Measurements from ENCODE around the gene GEMIN8.
A peak's percentile ranks its signal among the peaks of the same experiment; 100 is the strongest.

Gene GEMIN8

DNA sequence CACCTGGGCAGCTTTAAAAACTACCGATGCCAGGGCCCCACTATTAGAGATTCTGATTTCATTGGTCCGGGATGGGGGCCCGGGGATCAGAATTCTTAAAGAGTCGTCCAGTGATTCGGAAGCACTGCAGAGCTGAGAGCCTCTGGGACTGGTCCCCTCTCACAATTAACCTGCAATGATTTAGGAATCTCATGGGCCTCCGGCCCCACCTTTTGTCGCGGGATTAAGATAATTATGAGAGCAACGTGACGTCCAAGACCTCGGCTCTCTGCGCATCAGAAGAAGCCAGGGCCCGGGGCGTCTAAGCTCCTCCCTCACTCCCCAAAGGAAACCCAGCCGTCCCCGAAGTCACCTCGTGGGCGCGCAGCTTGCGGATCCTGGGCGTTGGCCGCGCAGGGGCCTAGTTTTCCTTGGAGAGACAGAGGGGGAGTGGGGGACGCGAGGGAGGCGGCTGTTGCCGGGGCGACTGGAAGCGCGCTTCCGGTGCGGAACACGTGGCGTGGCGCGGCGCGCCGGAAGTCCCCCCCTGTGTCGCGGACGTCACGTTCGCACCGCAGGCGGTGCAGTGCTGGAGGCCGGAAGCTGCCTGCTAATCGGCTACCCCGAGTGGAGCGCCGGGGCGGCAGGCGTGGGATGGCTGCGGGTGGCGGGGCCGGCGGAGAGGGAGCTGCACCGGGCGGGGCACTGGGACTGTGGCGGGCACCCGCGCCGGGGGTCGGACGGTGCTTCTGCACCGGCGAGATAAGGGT is at the start of gene GEMIN8:
Gene GEMIN8 (minus strand): TSS at position 468 of the 749 bp plus-strand sequence. CDS start 8,414 bp downstream, outside the sequence.
- peak; percentile 76 to 80 for DNase-seq

DNA sequence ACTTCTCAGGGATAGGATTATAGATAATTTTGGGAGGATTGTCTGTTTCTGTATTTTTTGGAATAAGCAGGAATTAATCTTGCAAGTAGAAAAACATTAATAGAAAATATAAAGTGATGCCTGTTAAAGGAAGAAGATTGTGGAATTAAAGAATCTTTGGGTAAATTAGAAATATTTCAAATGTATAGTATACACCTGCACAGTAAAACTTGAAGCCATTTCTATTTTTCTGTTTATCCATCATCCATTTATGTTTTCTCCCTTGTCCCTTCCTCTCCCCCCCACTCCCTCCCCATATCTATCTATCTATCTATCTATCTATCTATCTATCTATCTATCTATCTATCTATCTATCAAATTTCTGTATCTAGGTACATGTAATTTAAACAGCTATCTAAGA is 46.9 kb upstream of the GEMIN8 start:
- no peak for DNase-seq

DNA sequence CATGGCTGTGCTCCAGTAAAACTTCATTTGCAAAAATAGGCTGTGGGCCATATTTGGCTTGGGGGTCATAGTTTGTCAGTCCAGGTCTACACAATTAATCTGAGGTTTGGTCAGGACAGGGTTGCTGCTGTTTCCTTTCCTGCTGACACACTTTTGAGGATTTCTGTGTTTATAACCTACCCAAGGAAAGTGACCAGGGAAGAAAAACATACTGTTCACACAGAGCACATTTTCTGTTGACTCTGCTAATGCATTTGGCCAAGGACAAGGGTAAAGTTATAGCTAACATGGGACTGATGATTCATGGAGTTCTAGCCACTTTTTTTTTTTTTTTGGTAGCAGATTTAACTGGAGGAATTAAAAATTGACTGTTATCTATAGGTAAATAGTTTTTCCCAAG is 43.9 kb upstream of the GEMIN8 start:
- no peak for DNase-seq

GRCh38 chrX:14073071-14073470 is 43.4 kb upstream of the GEMIN8 start:
- DNase-seq, result no peak

DNA sequence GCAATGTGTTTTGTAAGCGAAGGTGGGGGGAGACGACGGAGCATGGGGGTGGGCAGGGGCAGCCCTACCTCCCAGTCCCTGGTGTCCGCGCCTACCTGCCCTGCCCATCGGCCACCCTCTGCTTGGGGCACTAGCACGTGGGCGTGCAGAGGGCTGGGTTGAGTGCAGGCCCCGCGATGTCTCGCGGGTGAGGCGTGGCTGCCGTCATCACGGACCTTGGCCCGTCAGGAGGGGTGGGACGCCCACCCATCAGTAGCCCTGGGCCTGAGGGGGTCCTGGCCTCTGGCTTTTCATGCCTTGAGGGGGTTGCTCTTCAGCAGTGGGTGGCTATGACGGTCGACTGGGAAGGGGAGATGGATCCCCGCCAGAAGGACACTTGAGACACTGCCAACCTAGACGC is 36.1 kb upstream of the GEMIN8 start:
- no peak for DNase-seq

- DNase-seq, result peak in 1 of 2 experiments; percentile 0
Observed at GRCh38 chrX:14064626-14065432, 35.1 kb upstream of the GEMIN8 start.

GRCh38 chrX:14062524-14062923 is 32.8 kb upstream of the GEMIN8 start:
- no peak for DNase-seq

- no peak for DNase-seq
Observed at GRCh38 chrX:14056206-14056605, 26.5 kb upstream of the GEMIN8 start.

DNA sequence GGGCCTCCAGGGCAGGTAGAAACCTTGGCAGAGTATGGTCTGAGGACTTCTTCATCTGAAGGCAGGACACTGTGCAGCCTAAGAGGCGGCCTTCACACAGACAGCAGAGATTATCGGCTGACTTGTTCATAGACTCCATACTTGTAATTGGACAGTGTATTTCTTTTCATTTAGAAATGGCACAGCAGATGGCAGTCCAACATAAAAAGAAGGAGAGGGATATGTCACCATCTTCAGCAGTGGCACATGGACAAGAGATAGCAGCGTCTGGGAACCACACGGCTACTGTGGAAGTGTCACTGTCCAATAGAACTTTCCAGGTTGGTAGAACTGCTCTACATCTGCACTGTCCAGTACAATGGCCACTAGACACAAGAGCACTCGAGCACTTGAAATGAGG is 21.7 kb upstream of the GEMIN8 start:
- DNase-seq, result no peak

GRCh38 chrX:14050709-14051108 is 21.0 kb upstream of the GEMIN8 start:
- DNase-seq, result no peak

DNA sequence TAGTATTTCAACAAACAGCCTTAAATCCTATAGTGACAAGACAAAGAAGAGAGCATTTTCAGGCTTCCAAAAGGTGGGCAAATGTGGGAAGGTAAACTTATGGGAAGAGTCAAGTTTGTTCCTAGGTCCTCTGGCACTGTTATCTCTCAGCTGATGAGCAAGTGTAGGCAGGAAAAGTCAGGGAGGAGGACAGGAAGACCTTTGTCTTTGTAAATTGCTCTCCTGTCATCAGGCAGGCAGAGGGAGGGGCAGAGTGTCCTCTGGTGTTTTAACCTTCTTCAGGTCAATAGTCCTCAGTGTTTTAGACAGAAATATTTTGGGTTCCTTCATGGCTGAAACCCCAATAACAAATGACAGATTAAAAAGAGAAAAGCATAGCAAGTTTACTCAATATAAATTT is 13.5 kb upstream of the GEMIN8 start:
- DNase-seq, result no peak

- DNase-seq, result peak; percentile 5 to 6
Observed at GRCh38 chrX:14039344-14039743, 9.7 kb upstream of the GEMIN8 start.

DNA sequence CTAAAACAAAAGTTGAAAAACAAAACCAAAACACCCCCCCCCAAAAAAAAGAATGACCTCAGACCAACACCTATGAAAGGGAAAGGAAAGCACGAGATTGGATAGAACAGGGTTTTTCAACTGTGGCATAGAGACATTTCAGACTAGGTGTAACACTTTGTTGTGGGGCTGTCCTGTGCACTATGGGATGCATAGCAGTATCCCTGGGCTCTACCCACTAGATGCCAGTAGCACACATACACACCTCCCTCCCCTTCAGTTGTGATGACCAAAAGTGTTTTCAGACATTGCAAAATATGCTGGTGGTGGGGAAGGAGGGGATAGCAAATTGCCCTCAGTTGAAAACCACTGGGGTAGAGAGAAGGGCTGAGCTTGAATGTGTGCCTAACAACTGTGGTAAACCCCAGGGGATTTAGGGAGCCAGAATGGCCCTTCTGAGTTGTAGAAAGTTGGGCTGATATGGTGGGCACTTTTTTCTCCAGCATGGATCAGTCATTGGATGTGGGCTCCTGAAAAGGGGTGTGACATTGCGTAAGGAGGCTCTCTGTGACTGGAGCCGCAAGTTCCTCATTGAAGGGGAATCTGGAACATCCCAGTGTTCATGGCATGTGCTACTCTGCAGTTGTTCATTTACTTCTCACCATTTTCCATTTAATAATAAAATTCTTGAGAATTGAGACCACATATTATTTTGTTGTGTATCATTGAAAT is 8.8 kb upstream of the GEMIN8 start:
- no peak for DNase-seq

DNA sequence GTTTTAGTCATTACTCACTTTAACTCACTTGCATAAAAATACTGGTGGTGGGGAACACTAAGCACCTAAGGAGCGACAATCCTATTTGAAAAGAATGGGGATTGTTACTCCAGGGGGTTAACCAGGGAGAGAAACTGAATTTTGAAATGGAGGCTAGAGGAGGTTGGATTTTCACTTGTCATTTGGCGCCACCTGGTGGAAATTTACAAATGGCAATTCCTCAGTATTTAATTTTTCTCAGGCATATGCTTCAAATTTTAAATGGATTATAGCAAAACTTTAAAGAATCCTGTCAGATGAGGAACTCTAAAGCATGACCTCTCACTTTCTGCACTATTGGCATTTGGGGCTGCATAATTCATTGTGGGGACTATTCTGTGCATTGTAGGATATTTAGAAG is 2.7 kb upstream of the GEMIN8 start:
- DNase-seq, result peak; percentile 27 to 32

DNA sequence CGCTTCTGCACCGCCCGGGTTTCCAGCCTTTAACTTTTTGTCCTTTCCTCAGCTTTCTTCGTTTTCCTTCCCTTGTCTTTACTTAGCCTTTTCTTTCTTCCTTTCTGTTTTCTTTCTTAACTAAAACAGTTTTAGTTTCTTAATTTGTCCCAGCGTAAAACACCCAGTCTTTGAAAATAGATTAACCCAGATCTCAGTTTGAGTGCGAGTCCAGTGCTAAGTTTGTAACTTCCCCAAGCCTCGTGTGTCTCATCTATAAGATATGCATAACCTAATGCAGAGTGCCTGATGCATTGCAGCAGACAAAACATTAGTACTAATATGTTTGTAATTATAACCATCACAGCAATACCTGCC is 460 bp upstream of the GEMIN8 start:
- DNase-seq, result no peak

DNA sequence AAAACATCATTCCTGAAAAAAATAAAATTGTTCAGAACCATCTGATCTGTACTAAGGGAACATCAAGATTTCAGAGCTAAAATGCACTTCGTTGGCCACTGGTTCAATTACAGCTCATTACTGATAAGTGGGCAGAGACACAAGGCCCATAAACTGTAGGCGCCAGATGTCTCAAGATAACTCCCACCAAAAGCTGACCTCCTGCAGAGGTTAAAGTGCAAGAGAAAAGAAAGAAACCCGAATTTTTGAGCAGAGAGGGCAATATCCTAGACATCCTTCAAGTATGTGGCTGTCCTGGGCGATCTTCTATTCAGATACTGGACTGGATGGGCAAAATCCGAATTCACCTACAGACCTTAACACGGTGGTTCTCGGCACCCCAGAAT is 660 bp downstream of the GEMIN8 start:
- DNase-seq, result no peak

DNA sequence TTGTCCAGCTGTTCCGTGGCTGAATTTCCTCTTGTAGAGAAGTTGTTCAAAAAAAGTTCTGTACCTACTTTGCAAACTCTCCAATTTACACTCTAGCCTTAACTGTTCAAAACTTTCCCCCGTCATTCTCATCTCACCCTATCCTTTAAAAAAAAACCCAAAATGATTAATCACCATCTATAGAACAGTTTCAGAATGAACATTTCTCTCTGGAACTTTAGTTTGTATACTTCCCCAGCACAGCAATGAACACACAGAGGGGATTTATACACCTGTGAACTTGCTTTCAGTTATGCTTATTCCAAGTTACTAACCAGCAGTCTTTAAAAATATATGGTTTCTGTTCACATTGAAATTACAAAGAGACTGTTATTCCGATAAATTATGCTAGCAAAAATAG is 1.2 kb downstream of the GEMIN8 start:
- DNase-seq, result no peak

- DNase-seq, result no peak
Observed at GRCh38 chrX:14027511-14028019, 2.1 kb downstream of the GEMIN8 start.

GRCh38 chrX:14027036-14027435 is 2.7 kb downstream of the GEMIN8 start:
- DNase-seq, result no peak

GRCh38 chrX:14026121-14026520 is 3.6 kb downstream of the GEMIN8 start:
- DNase-seq, result no peak

GRCh38 chrX:14022019-14022418 is 7.7 kb downstream of the GEMIN8 start:
- no peak for DNase-seq

- DNase-seq, result no peak
Observed at GRCh38 chrX:14017399-14017798, 12.3 kb downstream of the GEMIN8 start.

DNA sequence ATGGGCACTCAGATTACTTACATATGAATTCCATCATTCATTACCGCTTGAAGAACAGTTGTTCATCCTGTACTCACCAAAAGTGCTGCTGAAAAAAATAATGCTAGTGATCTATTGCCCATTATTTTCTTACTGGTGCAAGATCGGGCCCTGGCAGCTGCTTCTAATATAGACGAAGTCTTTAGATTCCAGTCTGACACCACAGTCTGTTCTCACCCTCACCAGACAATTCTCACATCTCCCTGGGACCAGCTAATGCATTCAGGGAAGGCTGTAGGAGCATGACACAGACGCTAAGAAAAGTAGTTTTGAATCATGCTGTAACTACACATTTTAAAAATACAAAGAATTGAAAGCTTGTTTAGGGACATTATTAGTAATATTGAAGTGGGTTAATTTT is 13.8 kb downstream of the GEMIN8 start:
- no peak for DNase-seq

GRCh38 chrX:14015294-14015693 is 14.4 kb downstream of the GEMIN8 start:
- no peak for DNase-seq

Measured in SHP77 (cell line).